ENCODE results near the gene NHEJ1. TPM values are rescaled to one million over a fixed set of nuclear protein-coding genes. Genes with fewer than 3 reads are reported as not detected.
A peak's percentile ranks its signal among the peaks of the same experiment; 100 is the strongest.

Gene NHEJ1
- total RNA-seq, 1 experiment from 2014 or later = 22.3 TPM

GRCh38 chr2:219034823-219035222, 125.8 kb downstream of the NHEJ1 start:
- POLR2A ChIA-PET = no interaction called here
- no peaks in the 10 kb centered on the region for H3K36me3 Mint-ChIP-seq

GRCh38 chr2:219032051-219032745, 128.4 kb downstream of the NHEJ1 start:
- Mint-ChIP-seq H3K9me3 (no peaks in the 10 kb centered on the region), H3K27me3 (ENCODE audit: low read depth) (peaks cover 5% of the 10 kb centered on the region), H3K4me1 (peaks cover 3% of the 10 kb centered on the region), H3K27ac (no peak overlapping the region), H3K4me3 (no peak overlapping the region), H3K36me3 (no peaks in the 10 kb centered on the region)
- ChIA-PET CTCF (interaction anchor here (0.8 to 8.4 kb wide), 4 partner anchors 22 to 123 kb away, joined by 6 to 91 read pairs (median 20); no protein-coding TSS in a partner anchor), POLR2A (no interaction called here)
- DNase-seq (ENCODE audit: low spot score) = no peak
- no peak for ATAC-seq
- no peak for TF ChIP-seq ZNF281 (CRISPR knock-in tag; IDR thresholded peaks at IDR 0.05)
- no peak for TF ChIP-seq ZNF263 (CRISPR knock-in tag; IDR thresholded peaks at IDR 0.05; ENCODE audit: low read depth)
- no peak for TF ChIP-seq OVOL2 (CRISPR knock-in tag; IDR thresholded peaks at IDR 0.05; ENCODE audit: borderline replicate concordance)
- TF ChIP-seq GRHL2 (CRISPR knock-in tag; IDR thresholded peaks at IDR 0.05; ENCODE audit: insufficient replicate concordance, severe bottlenecking) = no peak
- TF ChIP-seq E2F4 (CRISPR knock-in tag; IDR thresholded peaks at IDR 0.05; ENCODE audit: borderline replicate concordance, low read depth) = no peak
- TF ChIP-seq E2F1 (CRISPR knock-in tag; IDR thresholded peaks at IDR 0.05) = no peak
- TF ChIP-seq ETV6 (CRISPR knock-in tag; IDR thresholded peaks at IDR 0.05) = no peak
- TF ChIP-seq ZNF138 (CRISPR knock-in tag; conservative IDR thresholded peaks at IDR 0.05) = no peak
- no peak for TF ChIP-seq ATF6 (CRISPR knock-in tag; IDR thresholded peaks at IDR 0.05)

More at GRCh38 chr2:219034823-219035222, 125.8 kb downstream of the NHEJ1 start:
- H3K9me3 Mint-ChIP-seq = no peaks in the 10 kb centered on the region
- H3K27me3 Mint-ChIP-seq (ENCODE audit: low read depth) = peaks cover 13% of the 10 kb centered on the region
- DNase-seq (ENCODE audit: low spot score) (no peak), ATAC-seq (0 out of 2 replicates have a peak, but pooled peaks have one; percentile 23)
- no peak overlapping the region for H3K4me3 Mint-ChIP-seq
- no peak for TF ChIP-seq MAX (CRISPR knock-in tag; IDR thresholded peaks at IDR 0.05)
- no peak for TF ChIP-seq SP1 (CRISPR knock-in tag; conservative IDR thresholded peaks at IDR 0.05)
- TF ChIP-seq CBFB (CRISPR knock-in tag; IDR thresholded peaks at IDR 0.05; ENCODE audit: low read depth) = no peak
- no peak for TF ChIP-seq RORB (CRISPR knock-in tag; IDR thresholded peaks at IDR 0.05)
- TF ChIP-seq STAT6 (CRISPR knock-in tag; conservative IDR thresholded peaks at IDR 0.05; ENCODE audit: low read depth) = no peak
- TF ChIP-seq ZNF281 (CRISPR knock-in tag; IDR thresholded peaks at IDR 0.05) = no peak
- no peak for TF ChIP-seq ZNF423 (CRISPR knock-in tag; IDR thresholded peaks at IDR 0.05)
- TF ChIP-seq ATF1 (CRISPR knock-in tag; IDR thresholded peaks at IDR 0.05) = no peak
- peaks cover 2% of the 10 kb centered on the region for H3K4me1 Mint-ChIP-seq
- CTCF ChIA-PET = no interaction called here
- H3K27ac Mint-ChIP-seq = no peak overlapping the region
